Bronchial epithelial cell (primary cell): ENCODE data around the gene TLL2. TPM values are rescaled to one million over a fixed set of nuclear protein-coding genes. Genes with fewer than 3 reads are reported as not detected.
A peak's percentile ranks its signal among the peaks of the same experiment; 100 is the strongest.

ENCODE experiments used
- DNase-seq: peaks from one replicate; pipeline ENCODE4 v3.0.0-alpha.2; 2010; ENCODE audit warnings: low read depth
- FAIRE-seq: peaks from 2 replicates; lab custom pipeline; 2011; peaks lifted over from hg19 to GRCh38; lab: Jason Lieb, UNC
- H3K27me3 ChIP-seq: 2 replicates; pipeline ENCODE4 v1.5.1; 2011; ENCODE audit warnings: low read length; ENCODE audit not compliant: control insufficient read depth, insufficient read depth
- H3K36me3 ChIP-seq: 2 replicates; pipeline ENCODE4 v1.5.1; 2011; ENCODE audit warnings: low read length; ENCODE audit not compliant: control insufficient read depth, insufficient read depth
- H3K4me3 ChIP-seq: 2 replicates; pipeline ENCODE4 v1.5.1; 2011; ENCODE audit warnings: mild to moderate bottlenecking, low read depth, low read length, control low read depth
- total RNA-seq: library from RNA; depleted of rRNA; stranded (reverse); fragments of >200 nt; gene quantifications from 2 replicates; pipeline ENCODE4 v1.2.1, GENCODE V29; 2014
- TF ChIP-seq, protein P1 (sequence below): IDR thresholded peaks from 2 replicates; pipeline ENCODE4 v1.5.1; 2011; ENCODE audit warnings: mild to moderate bottlenecking, moderate library complexity, low read length, control low read depth, inconsistent platforms; ENCODE audit not compliant: insufficient read depth, severe bottlenecking

The TLL2 gene
- 0.26 TPM in 2 replicates for total RNA-seq

DNA sequence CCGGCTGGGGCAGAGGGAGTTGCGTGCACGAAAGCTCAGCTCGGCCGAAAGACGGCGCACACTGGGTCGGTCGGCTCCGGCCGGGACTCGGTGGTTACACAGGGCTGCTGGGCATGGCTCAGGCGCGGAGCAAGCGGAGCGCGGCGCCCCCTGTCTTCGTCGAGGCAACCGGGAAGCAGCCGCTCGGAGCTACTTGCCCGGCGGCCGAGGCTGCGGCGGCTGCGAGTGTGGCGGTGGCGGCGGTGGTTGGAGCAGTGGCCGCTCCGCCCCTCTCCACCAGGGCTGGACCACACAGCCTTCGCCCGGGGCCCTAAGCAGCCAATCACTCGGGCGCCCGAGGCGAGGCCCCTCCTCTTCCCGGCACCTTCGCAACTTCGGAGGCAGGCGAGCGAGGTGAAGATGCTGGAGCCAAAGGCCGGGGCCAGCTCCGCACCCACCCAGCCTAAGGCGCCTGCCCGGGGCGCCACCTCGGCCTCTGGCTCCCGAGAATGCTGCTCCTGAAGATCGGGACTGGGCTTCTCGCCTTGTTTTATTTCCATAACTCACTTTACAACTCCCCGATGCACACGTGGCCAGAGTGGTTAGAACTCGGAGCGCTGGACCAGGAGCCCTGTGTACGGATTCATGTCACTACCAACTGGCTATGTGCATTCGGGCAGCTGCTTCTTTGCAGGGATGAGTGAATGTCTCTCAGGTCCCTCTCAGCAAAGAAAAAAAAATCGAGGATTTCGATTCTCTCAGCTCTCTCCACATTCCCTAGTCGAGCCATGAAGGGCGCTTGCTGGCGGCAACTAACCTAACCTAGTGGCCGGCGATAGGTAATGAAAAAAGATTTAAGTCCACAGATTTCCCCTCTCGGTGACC, at the start of gene TLL2:
TLL2 (minus strand) TSS at position 229 of the 864 bp plus-strand sequence. CDS start 241 bp downstream, outside the sequence.
- DNase-seq (peak; percentile 83), FAIRE-seq (no peak)
- H3K27me3 ChIP-seq, result no peaks in the 10 kb centered on the region
- H3K4me3 ChIP-seq, result peak within 1 kb of the TSS; percentile 52
- TF ChIP-seq, protein P1, sequence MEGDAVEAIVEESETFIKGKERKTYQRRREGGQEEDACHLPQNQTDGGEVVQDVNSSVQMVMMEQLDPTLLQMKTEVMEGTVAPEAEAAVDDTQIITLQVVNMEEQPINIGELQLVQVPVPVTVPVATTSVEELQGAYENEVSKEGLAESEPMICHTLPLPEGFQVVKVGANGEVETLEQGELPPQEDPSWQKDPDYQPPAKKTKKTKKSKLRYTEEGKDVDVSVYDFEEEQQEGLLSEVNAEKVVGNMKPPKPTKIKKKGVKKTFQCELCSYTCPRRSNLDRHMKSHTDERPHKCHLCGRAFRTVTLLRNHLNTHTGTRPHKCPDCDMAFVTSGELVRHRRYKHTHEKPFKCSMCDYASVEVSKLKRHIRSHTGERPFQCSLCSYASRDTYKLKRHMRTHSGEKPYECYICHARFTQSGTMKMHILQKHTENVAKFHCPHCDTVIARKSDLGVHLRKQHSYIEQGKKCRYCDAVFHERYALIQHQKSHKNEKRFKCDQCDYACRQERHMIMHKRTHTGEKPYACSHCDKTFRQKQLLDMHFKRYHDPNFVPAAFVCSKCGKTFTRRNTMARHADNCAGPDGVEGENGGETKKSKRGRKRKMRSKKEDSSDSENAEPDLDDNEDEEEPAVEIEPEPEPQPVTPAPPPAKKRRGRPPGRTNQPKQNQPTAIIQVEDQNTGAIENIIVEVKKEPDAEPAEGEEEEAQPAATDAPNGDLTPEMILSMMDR, result peak; percentile 84
- H3K36me3 ChIP-seq, result no peaks in the 10 kb centered on the region

DNA sequence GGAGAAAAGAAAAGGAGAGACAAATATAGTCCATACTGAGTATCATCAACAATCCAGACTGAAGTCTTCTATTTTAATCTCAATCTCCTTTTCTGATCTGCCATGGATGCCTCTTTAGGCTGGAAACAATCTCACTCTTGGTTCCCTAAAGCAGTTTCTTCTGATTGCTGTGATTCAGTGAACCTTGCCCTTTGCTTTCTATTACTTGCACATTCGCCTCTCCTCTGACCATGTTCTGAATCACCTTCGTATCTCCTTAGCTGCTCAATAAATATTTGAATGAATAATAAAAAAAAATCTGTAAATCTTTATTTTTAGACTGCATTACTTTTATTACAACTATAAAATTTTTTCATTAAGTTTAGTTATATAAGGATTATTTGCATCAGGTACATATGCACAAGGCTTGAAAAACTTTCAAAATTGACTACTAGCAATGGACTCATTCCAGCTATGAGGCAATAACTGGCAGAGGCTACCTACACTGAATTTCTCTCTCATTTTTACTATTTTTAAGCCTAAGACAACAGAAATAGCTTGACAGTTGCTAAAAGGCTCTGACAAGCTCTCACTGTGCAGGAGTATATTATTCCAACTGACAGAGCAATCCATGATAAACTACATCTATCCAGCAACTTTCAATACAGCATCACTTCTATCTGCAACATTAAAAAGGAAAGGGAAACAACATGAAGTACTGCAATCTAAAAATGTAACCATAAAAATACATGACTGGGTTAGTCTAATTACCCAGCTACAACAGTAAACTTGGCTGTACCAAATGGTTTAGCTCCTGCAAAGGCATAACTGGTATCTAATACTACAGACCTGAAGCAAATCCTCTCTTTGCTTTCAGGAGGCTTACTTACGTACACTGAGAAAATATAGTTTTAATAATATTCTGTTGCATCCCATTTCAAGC, 47.5 kb upstream of the TLL2 start:
- Histone ChIP-seq H3K27me3 (no peaks in the 10 kb centered on the region), H3K36me3 (peaks cover 5% of the 10 kb centered on the region), H3K4me3 (no peak overlapping the region)
- DNase-seq, result no peak
- TF ChIP-seq, protein P1, result no peak
- no peak for FAIRE-seq

DNA sequence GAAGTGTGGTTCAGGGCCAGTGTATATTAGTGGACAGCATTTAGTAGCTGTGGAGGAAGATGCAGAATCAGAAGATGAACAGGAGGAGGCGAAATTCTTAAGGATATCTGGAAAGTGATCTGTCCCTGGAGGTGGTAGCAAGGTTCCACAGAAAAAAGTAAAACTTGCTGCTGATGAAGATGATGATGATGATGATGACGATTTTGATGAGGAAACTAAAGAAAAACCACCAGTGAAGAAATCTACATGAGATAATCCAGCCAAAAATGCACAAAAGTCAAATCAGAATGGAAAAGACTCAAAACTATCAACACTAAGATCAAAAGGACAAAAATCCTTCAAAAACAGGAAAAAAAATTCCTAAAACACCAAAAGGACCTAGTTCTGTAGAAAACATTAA, 46.8 kb upstream of the TLL2 start:
- TF ChIP-seq, protein P1, result no peak
- no peaks in the 10 kb centered on the region for H3K27me3 ChIP-seq
- FAIRE-seq (no peak), DNase-seq (no peak)
- H3K4me3 ChIP-seq, result no peak overlapping the region
- peaks cover 5% of the 10 kb centered on the region for H3K36me3 ChIP-seq

DNA sequence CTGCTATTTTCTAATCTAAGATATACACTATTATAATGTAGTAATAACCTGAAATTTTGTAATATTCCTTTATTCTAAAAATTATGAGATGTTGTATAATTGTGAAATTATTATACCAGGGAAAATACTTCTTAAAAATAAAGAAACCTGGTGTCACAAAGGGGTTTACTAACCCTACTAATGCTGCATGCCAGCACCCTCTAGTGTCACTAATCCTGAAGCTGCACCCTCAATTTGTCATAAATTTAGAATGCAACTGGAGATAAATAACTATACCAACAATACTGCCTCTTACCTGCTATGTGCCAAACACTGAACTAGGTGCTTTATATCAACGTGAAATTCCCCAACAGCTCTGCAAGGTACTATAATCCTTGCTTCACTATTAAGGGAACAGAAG, 42.3 kb upstream of the TLL2 start:
- H3K4me3 ChIP-seq, result no peak overlapping the region
- no peak for FAIRE-seq
- no peaks in the 10 kb centered on the region for H3K27me3 ChIP-seq
- TF ChIP-seq, protein P1, result peak; percentile 32
- peaks cover 5% of the 10 kb centered on the region for H3K36me3 ChIP-seq
- DNase-seq, result peak; percentile 24

DNA sequence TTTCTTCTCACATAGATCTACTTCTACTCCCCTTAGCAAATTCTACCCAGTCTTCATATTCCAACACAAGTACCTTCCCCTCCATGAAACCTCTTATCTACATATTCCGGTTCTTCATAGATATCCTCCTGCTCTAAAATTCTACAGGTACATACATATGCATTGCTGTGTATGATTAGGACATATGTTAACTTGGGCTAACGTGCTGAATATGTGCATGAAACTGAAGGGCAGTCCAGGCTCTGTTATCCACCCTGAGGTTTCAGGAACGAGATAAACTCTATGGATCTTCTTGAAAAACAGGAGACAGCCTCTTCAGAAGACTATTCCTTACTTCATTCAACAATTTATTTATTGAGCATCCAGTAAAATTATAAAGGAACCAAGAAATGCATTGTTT, 41.6 kb upstream of the TLL2 start:
- peaks cover 3% of the 10 kb centered on the region for H3K36me3 ChIP-seq

More for the DNA sequence above, 41.6 kb upstream of the TLL2 start:
- TF ChIP-seq, protein P1, result no peak
- Histone ChIP-seq H3K27me3 (no peaks in the 10 kb centered on the region), H3K4me3 (no peak overlapping the region)
- DNase-seq (no peak), FAIRE-seq (no peak)
